Liver (tissue), 3 donors: Measurements from ENCODE around the gene SCIMP.

ENCODE experiments used
- GABPA ChIP-seq, 2 donors: IDR thresholded peaks in 1 of 2; conservative IDR thresholded peaks in 1 of 2; 2 replicates each; pipeline ENCODE4 v1.6.1; 2016; ENCODE audit warnings: antibody characterized with exemption in 2 of 2, mild to moderate bottlenecking in 1 of 2, moderate library complexity in 1 of 2
- TF ChIP-seq, protein P1 (sequence below): fragments of 150-350 bp; IDR thresholded peaks from 2 replicates; pipeline ENCODE4 v1.5.1; 2017; ENCODE audit warnings: improper control_type of control experiment, low read depth, low read length; ENCODE audit not compliant: missing input control
- donor health status: healthy.
- donor health status: healthy.

DNA sequence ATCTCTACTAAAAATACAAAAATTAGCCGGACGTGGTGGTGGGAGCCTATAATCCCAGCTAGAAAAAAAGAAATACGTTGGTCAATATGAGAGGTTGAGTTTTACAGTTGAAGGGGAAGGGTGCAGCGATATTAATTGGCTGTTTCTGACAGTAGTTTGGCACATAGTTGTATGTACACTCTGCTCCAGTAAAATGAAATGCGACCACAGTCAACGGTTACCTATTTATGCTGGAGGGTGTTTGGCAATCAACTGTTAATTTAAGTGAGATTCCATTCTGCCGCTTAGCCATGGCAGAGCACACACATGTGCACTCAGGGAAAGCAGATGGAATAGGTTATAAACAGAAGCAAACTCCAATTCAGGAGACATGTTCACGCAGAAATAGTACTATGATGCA, 33.6 kb downstream of the SCIMP start:
- TF ChIP-seq, protein P1, sequence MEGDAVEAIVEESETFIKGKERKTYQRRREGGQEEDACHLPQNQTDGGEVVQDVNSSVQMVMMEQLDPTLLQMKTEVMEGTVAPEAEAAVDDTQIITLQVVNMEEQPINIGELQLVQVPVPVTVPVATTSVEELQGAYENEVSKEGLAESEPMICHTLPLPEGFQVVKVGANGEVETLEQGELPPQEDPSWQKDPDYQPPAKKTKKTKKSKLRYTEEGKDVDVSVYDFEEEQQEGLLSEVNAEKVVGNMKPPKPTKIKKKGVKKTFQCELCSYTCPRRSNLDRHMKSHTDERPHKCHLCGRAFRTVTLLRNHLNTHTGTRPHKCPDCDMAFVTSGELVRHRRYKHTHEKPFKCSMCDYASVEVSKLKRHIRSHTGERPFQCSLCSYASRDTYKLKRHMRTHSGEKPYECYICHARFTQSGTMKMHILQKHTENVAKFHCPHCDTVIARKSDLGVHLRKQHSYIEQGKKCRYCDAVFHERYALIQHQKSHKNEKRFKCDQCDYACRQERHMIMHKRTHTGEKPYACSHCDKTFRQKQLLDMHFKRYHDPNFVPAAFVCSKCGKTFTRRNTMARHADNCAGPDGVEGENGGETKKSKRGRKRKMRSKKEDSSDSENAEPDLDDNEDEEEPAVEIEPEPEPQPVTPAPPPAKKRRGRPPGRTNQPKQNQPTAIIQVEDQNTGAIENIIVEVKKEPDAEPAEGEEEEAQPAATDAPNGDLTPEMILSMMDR = no peak
- TF ChIP-seq GABPA (IDR thresholded peaks at IDR 0.05 in 1 of 2, conservative IDR thresholded peaks at IDR 0.05 in 1 of 2) = no peak
